ENCODE measurements around the gene LCN12.

Gene LCN12

GRCh38 chr9:136985853-136986252 lies 33.8 kb downstream of the LCN12 start:
- no peak for TF ChIP-seq CTCF (IDR thresholded peaks at IDR 0.05; ENCODE audit: borderline replicate concordance, insufficient read depth, low read depth, low read length)
- H3K4me3 ChIP-seq (ENCODE audit: low read depth, low read length), result no peak overlapping the region

- no peak overlapping the region for H3K4me3 ChIP-seq (ENCODE audit: low read depth, low read length)
- no peak for TF ChIP-seq CTCF (IDR thresholded peaks at IDR 0.05; ENCODE audit: borderline replicate concordance, insufficient read depth, low read depth, low read length)
These were observed 36.8 kb downstream of the LCN12 start for GRCh38 chr9:136988872-136989271.

- TF ChIP-seq CTCF (IDR thresholded peaks at IDR 0.05; ENCODE audit: borderline replicate concordance, insufficient read depth, low read depth, low read length), result no peak
- no peak overlapping the region for H3K4me3 ChIP-seq (ENCODE audit: low read depth, low read length)
These were observed 38.3 kb downstream of the LCN12 start for GRCh38 chr9:136990242-136990911.

- H3K4me3 ChIP-seq (ENCODE audit: low read depth, low read length), result peak within 1 kb of the TSS; percentile 69
- TF ChIP-seq CTCF (IDR thresholded peaks at IDR 0.05; ENCODE audit: borderline replicate concordance, insufficient read depth, low read depth, low read length), result no peak
These were observed 40.1 kb downstream of the LCN12 start, which contains the start of gene PAXX for GRCh38 chr9:136991993-136992818. Gene PAXX (plus strand): TSS chr9:136992422. CDS start chr9:136992444, 22 bp downstream.

- TF ChIP-seq CTCF (IDR thresholded peaks at IDR 0.05; ENCODE audit: borderline replicate concordance, insufficient read depth, low read depth, low read length), result no peak
- peak overlapping the region; percentile 69 for H3K4me3 ChIP-seq (ENCODE audit: low read depth, low read length)
These were observed 40.8 kb downstream of the LCN12 start for GRCh38 chr9:136992819-136993369.

- TF ChIP-seq CTCF (IDR thresholded peaks at IDR 0.05; ENCODE audit: borderline replicate concordance, insufficient read depth, low read depth, low read length), result no peak
These were observed 42.3 kb downstream of the LCN12 start for GRCh38 chr9:136994180-136994887.

More at GRCh38 chr9:136994180-136994887, 42.3 kb downstream of the LCN12 start:
- no peak overlapping the region for H3K4me3 ChIP-seq (ENCODE audit: low read depth, low read length)

All from GM12875 (cell line).